ENCODE measurements around the gene WDR90.
A peak's percentile ranks its signal among the peaks of the same experiment; 100 is the strongest.
"Not testable (repeated sequence)": the region's sequence is repeated elsewhere in the genome, so short reads cannot be mapped to it uniquely, and the experiment has no call there.

Gene WDR90

DNA sequence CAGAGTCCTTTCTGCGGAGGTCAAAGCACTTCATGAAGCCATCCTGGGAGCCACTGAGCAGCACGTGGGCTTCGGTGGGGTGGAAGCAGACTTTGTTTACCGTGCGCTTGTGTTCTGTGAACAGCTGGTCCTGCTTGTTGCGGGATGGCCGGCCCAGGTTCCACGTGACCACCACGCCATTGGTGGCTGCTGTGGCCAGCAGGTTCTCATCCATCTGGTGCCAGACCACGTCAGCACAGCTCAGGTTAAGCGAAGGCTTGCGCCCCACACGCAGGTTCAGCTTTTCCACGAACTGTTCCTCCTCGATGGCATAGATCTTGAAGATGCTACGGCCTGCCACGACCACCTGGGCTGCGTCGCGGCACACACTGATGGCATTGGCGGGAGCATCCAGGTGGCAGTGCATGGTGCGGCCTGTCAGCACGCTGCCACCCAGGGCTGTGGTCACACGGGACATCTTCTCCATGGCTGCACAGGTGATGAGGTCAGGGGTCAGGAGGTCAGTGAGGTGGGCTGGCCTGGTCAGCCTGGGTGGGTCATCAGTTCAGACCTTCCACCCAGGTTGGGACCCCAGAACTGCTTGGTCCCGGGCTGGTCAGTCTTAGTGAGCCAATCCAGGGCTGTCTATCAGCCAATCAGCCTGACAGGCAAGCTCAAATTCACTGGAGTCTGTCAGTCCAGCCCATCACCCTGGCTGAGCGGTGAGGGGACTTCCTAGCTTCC is 40.2 kb downstream of the WDR90 start:
- no peak for DNase-seq (ENCODE audit: low spot score)

DNA sequence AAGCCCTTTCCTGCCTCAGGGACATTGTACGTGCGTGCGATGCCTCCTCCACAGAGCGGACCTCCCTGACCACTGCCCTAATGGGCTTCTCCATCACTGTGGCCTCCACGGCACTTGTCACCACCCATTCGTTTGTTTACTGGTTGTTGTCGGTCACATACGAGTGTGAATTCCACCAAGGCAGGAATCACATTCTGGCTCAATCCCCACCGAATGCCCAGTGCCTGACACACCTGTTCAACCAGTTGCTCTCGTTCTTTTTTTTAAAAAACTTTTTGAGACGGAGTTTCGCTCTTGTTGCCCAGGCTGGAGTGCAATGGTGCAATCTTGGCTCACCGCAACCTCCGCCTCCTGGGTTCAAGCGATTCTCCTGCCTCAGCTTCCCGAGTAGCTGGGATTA is 42.1 kb downstream of the WDR90 start:
- DNase-seq (ENCODE audit: low spot score): not testable (repeated sequence)

DNA sequence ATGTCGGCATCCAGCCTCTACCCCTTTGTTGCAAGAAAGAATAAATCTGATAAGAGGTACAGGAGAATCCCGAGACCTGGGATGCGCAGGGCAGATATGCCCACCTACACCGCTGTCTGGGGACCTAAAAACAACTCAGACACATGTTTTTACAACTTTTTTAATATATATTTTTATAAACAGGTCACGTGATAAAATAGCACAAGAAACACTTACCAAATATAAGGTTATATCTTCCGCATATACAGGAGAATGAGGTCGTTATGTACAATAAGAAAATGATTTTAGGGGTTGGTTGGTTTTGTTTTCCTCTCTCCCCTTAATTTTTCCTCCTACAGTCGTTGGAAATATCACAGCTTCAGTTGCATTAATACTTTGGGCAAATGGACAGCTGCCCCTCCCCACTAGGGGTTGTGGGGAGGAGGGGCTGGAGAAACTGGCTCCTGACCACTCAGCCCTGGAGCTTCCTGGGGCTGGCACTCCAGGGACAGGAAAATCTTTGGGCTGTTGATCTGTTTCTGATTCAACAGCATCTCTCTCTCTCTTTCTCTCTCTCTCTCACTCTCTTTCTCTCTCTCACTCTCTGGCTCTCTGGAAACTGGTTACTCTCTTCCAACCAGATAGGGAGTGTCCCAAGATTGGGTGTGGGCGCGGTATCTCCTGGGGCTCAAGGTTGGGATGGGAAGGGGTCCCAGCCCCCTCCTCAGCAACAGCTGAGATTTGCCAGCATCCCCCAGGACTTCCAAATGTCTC is 43.4 kb downstream of the WDR90 start:
- no peak for DNase-seq (ENCODE audit: low spot score)

DNA sequence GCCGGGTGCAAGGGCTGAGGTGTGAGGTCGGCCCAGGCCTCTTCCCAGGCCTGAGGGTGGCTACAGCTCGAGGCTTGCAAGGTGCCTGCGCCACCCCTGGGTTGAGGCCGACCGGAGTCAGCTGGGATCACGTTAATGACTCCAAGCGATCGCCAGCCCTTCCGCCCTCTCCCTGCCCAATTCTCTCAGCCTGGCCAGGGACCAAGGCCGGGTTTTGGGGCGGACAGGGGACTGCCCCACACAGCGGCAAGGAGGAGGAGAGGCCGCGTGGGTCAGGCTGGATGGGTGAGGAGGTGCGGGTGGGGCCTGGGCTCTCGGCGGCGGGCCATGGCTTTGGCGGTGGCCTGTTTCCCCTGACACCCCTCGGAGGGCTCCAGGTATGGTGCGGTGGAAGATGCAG is 44.2 kb downstream of the WDR90 start:
- no peak for DNase-seq (ENCODE audit: low spot score)

DNA sequence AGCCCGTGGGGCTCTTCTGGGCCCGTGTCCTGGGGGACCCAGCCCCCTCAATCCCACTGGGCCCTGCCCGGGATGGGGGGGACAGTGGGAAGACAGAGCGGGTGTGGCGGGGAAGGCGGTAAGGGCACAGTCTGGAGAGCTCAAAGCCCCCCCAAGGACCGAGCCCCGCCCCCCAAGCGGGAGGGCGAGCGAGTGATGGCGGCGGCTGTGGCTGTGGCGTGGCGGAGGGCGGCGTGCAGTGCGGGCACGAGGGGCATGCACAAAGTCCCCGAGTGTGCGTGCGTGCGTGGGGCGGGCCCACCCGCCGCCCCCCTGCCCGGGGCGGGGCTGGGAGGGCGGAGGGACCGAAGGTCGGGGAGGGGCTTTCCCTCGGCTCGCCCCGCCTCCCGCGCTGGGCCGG is 44.6 kb downstream of the WDR90 start:
- DNase-seq (ENCODE audit: low spot score): no peak

DNA sequence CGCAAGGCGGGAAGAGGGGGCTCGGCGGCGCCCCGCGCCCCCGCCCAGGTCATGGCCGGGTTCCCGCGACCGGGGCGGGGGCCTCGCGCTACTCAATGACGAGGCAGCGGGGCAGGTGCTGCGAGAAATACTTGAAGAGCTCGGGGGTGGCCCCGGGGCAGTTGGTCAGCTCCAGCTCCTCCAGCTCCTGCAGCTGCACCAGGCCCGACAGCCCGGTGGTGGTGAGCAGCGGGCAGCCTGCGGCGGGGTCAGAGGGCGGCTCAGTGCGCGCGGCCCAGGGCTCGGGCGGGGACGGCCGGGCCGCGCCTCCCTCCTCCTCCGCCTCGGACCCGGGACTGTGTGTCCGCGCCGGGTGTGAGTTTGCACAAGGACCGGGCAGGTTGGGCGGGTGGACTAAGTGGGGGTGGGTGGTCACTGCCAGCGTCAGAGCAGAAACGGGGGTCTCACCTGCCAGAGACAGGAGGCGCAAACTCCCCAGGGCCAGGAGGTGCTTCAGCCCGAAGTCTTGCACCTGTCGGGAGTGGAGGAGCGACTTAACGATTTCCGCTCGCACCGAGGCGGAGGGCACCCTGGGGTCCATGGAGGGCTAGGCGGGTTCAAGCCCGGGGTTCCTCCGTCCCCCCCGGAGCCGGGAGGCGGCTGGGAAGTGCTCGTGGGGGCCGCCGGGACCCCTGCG is 45.2 kb downstream of the WDR90 start:
- DNase-seq (ENCODE audit: low spot score): no peak

DNA sequence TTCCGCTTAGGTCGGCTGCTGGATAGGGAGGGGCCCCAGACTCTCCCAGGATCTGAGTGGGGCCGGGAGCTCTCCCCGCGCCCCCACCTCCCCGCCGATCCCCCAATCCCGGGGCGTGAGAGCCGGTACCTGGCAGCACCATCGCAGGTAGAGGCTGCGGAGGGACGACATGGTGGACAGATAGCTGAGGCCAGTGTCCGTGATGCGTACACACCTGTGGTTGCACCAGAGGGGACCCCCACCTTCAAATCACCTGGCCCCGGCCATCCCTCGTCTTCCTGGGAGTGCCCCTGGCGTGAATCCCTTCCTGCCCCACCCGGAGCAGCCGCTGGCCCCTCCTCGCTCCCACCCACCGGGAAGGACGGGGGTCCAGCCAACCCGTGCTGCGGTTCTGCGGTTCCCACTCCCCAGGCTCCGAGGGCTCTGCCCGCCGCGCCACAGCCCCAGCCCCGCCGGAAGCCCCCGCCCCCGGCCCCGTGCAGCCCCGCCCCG is 45.7 kb downstream of the WDR90 start:
- no peak for DNase-seq (ENCODE audit: low spot score)

DNA sequence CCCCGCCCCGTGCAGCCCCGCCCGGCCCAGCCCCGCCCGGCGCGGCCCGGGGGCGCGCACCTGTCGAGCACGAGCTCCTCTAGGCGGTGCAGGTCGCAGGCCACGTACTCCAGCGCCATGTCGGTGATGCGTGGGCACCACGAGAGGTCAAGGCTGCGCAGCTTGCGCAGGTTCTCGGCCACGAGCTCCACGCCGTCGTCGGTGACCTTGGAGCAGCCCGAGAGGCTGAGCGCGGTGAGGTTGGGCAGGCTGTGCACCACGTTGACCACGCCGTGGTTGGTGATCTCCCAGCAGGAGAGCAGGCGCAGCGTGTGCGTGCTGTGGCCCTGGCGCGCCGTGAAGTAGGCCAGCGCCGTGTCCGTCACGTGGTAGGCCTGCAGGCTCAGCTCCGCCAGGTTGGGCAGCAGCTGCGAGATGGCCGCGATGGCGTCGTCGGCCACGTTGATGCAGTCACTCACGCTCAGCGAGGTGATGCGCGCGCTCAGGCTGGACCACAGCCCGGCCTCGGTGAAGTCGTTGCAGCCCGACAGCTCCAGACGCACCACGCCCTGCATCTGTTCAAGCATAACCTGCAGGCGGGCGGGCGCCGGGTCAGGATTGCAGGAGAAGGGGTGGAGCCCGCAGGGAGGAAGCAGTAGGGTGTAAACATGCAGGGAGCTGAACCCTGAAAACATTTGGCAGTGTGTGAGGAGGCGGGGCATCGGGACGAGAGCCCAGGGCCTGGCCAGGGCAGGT is 46.4 kb downstream of the WDR90 start:
- peak; percentile 55 for DNase-seq (ENCODE audit: low spot score)

DNA sequence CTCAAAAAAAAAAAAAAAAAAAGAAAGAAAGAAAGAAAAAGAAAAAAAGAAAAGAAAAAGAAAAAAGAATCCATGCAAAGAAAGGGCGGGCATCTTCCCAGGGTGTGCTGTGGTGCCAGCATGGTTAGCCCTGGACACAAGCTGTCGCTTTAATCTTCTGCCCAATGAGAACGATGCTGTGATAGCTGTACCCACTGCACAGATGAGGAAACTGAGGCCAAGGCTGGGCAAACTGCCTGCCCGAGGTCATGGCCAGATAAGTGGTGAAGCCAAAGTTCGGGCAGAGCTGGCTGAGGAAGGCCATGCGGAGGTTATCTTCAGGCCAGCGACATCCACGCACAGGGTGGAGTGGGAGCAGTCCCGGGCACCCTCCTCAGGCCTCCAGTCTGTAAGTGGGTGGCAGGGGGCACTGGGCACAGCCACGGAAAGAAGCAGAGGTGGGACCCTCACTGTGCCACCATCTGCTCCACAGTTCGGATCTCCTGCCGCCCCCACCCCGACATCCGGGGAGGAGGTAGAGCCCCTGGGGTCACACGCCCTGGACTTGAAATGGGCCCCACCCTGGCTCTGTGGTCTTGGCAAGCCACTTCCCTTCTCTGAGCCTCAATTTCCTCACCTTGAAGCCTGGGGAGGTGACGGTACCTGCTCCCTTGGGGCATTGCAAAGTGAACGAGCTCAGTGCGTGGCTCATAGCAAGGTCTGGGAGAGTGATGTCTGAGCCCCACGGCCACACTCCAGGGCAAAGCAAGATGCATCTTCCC is 49.9 kb downstream of the WDR90 start:
- DNase-seq (ENCODE audit: low spot score): no peak

DNA sequence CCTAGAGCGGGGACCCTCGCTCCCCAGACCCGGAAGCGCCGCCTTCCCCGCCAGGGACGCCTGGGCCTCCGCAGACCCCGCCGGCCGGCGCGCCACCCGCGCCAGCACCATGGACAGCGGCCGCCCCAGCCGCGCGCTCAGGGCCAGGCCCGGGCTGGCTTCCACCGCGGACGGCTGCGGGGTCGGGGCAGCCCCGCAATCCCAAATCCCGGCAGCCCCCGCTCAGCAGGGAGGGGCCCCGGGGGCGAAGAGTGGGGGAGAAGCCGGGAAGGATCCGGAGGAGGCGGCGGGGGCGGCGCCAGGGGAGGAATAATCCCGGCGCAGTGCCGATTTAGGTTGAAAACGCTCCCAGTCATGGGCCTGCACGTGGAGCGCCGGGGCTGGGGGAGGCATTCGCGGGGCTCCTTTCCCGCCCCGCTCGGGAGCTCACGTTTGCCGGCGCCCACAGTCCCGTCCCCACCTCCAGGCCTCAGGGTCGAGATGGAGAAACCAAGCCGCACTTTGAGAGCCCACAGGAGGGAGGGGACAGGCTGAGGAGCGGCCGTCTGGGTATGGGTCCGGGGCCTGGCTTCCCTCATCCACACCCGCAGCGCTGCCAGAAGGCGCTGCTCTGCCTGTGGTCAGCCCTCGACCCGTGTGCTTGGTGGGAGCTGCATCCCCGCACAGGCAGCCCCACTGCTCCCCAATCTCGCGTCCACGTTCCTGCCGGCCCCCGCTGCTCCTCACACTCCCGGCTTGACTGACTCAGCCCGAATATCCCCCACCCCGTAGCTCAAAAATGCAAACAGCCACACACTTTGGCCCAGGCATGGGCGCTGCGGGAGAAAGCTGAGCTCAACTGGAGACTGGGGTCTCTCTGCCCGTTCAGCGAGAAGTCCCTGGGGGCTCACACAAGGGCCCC is 51.8 kb downstream of the WDR90 start:
- DNase-seq (ENCODE audit: low spot score): no peak

DNA sequence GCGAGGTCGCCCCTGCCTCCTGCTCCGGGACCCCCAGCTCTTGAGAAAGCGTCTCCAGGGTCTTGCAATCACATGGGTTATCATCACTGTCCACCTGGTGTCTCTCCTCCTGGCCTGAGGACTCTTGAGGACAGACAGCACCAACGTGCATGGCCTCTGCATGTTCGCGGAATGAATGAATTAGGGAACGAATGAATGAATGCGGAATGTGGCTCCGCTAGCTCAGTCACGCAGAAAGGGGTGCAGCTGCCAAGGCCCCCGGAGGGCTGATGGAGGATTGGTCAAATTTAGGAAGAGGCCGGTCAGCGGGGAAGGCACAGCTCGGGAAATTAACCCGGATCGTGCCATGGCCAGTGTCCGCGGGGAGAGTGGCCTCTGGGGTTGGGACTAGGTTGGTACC is 53.2 kb downstream of the WDR90 start:
- DNase-seq (ENCODE audit: low spot score): no peak

DNA sequence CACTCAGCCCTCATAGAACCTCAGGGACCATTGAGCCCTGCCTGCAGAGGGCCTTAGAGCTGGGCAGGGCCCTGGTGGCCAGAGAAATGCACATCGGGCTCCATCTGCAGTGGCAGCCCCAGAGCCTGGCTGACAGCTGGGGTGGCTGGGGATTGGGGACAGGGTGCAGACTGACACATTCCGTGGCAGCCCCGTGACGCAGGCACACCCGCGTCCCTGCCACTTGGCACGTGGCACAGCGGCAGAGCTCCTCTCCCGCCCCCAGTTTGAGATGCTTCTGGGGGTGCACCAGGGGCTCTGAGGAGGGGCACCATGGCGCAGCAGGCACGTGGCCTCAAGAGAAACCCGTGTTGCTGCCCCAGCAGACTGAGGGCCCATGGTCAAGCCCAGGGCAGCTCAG is 54.2 kb downstream of the WDR90 start:
- no peak for DNase-seq (ENCODE audit: low spot score)

DNA sequence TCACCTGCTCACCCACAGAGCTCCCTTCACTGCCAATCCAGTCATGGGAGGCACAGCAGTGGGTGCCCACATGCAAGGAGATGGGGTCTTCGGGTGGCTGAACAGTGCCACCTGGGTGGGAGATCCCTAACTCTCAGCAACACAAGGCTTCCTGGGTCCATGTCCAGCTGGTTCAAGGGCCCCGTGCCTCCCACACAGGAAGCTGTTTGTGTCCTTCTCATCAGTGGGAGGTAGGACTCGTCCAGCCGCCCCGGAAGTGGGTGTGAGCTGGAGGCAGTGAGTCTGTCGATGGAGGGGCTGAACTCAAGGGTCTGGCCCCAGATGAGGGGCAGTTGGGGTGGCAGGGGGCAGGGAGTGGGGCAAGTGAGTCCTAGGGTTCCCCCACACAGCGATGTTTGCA is 54.9 kb downstream of the WDR90 start:
- DNase-seq (ENCODE audit: low spot score): no peak

DNA sequence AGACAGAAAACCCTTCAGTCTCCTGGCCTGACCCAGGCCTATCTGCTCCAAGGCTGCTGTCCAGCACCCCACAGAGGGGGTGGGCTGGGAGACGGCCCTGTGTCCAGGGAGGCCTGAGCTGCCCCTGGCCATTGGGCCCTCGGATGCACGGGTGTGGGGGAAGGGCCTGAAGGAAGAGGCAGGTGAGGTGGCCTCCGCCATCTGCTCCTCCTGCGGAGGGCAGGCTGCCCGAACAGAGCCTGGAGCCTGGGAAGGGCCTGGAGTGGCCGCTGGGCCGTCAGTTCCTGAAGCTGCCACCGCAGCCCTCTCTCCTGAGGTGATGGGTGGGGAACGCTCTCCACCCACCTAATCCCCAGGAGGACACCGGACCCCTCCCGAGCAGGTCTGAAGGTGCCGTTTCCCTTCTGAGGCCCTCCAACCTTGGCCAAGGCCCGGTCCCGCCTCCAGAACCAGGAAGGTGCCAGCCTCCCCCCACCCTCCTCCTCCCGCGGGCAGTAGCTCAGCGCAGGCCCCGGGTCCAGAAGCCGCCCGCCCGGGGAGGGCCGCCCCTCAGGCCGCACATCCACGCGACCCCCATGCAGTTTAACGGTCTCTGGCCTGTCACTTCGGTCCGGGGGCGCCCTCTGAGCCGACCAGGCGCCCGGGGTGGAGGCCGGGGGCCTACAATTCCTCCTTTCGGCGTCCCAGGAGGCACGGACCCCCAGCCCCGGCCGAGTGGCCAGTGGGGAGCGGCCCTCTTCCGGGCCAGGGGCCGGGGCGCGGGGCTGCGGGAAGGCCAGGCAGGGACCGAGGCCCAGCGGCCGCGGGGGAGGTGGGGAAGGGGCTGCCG is 55.6 kb downstream of the WDR90 start:
- no peak for DNase-seq (ENCODE audit: low spot score)

DNA sequence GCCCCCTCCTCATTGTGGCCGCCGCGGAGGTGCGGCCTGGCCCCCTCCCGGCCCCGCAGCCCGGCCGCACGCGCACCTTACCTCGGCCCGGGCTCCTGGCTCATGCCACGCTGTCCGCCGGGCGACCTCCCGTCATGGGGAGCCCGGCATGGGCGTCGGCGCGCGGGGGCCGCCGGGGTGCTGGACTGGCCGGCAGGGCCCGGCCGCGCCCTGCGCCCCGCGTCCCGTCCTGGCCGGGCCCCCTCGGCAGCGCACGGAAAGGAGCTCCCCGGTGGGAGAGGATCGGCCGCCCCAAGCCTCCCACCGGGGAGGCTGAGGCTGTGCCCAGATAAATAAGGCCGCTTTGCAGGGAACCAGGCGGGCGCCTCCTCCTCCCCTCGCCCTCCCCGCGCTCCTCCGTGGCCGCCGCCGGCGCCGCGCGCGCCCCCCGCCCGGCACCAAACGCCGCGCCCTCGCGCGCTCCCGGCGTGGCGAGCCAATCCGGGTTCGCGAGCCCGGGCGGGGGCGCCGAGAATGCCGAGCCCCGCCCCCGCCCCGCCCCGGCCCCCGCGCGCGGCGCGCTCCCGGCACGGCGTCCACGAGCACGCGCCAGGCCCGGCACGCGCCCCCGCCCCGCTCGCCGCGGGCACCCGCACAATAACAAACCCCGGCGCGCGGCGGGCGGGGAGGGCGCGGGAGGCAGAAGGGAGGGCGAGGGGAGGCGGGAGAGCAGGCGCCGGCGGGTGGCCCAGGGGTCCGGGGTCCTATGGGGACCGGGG is 56.4 kb downstream of the WDR90 start, which contains the start of gene FBXL16:
Gene FBXL16 (minus strand): TSS at position 371 of the 758 bp plus-strand sequence. CDS start 8,396 bp downstream, outside the sequence.
- peak; percentile 43 for DNase-seq (ENCODE audit: low spot score)

DNA sequence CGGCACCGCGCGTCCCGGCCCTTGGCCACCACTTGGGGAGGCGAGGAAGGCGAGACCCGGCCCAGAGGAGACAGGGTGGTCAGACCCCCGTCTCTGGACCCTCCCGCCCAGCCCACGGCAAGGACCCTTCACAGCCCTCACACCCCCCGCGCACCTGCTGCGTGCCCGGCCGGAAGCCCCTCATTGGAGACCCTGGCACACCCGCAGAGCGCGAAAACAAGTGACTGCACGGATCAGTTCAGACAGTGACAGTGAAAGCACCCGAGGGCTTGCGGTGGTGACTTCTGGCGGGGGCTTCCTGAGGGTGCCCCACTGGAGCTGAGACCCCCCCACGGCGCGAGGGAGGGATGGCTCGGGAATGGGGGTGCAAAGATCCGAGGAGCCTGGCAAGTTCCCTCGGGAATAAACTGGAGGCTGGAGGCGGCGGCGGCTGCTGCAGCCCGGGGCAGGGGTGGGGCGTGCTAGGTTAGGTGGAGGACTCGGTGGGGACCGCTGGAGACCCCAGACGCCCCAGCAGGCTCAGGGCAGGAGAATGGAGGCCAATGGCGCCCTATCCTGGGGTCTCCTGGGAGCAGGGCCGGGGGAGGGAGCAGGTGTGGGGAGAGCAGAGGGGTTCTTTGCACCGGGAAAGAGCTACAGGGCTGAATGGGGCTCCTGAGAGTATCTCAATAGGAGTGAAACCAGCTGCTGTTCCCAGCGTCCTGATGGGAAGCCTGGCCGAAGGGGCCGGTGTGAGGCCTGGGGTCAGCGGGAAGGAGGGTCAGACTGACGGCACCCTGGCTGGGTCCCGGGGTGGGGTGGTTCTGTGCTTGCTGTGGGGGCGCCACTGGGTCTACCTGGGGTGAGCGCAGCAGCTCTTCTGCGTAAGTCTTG is 57.3 kb downstream of the WDR90 start:
- DNase-seq (ENCODE audit: low spot score): no peak

DNA sequence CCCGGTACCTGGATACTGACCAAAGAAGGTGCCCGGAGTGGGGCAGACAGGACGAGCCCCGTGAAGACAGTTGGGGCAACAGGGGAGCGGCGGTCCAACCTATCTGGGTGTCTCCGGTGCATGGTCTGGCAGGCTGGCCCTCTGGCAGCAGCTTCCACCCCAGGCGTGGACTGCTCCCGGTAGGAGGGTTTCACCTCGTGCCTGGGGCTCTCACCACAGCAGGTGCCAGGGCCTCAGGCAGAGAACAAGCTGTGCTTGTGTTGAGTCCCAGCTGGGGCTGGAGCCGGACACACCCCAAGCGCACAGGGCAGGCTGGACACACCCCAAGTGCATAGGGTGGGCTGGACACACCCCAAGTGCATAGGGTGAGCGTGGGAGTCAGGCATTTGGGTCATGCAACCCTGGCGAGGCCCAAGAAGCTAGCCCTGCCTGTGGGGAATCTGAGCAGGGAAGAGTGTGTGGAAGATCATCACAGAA is 57.9 kb downstream of the WDR90 start:
- no peak for DNase-seq (ENCODE audit: low spot score)

DNA sequence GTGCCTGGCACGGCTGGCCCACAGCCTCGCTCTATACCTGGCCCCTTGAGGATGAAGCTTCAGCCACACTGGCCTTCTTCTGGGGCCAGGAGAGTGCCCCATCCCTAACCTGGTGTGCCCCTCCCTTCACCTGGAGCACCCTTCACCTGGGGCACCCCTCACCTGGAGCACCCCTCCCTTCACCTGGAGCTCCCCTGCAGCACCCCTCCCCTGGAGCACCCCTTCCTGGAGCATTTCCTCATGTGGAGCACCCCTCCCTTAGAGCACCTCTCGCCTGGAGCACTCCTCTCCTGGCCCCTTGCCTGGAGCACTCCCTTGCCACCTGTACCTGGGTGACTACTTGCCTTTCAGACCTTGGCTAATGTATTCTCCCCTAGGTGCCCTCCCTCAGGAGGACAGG is 58.9 kb downstream of the WDR90 start:
- DNase-seq (ENCODE audit: low spot score): no peak

Measured in RKO (cell line).